Smooth muscle cell of the pulmonary artery (primary cell): ENCODE data around the gene DNM2. TPM values are rescaled to one million over a fixed set of nuclear protein-coding genes. Genes with fewer than 3 reads are reported as not detected.

Experiments
- total RNA-seq: library from RNA; depleted of rRNA; stranded (reverse); fragments of >200 nt; gene quantifications from 2 replicates; pipeline ENCODE4 v1.2.3, GENCODE V29; 2014

DNM2 gene
- 104 and 122 TPM in 2 replicates for total RNA-seq

GRCh38 chr19:10717356-10718204 is at the start of gene DNM2:
DNM2 (plus strand) TSS chr19:10718079; CDS start chr19:10718243, 164 bp downstream.

GRCh38 chr19:10835754-10836478 is 118.0 kb downstream of the DNM2 start, which contains the start of gene TMED1:
TMED1 (minus strand) TSS chr19:10836212; CDS start chr19:10836191, 21 bp downstream.

GRCh38 chr19:10848230-10848856 is 130.5 kb downstream of the DNM2 start, which contains the start of gene C19orf38:
C19orf38 (plus strand) TSS chr19:10848415; CDS start chr19:10848509, 94 bp downstream.

GRCh38 chr19:10870955-10871603 is 153.2 kb downstream of the DNM2 start, which contains the start of gene CARM1:
CARM1 (plus strand) TSS chr19:10871553; CDS start chr19:10871703, 150 bp downstream.

Other genes starting within 250 kb of the DNM2 start
- gene KEAP1, start 214.7 kb upstream of the DNM2 start, total RNA-seq = 79.0 and 82.3 TPM in 2 replicates
- 1.7 and 4.8 TPM in 2 replicates for gene S1PR5, start 200.6 kb upstream of the DNM2 start, total RNA-seq
- 9.9 and 14.3 TPM in 2 replicates for gene ATG4D, start 174.2 kb upstream of the DNM2 start, total RNA-seq
- 8.0 and 10.7 TPM in 2 replicates for gene KRI1, start 152.1 kb upstream of the DNM2 start, total RNA-seq
- 9.8 and 11.6 TPM in 2 replicates for gene CDKN2D, start 149.1 kb upstream of the DNM2 start, total RNA-seq
- 0.13 TPM in 1 of 2 replicates, not detected in the other for gene AP1M2, start 130.8 kb upstream of the DNM2 start, total RNA-seq
- gene SLC44A2, start 92.5 kb upstream of the DNM2 start, total RNA-seq = 97.8 and 132 TPM in 2 replicates
- 94.9 and 121 TPM in 2 replicates for gene ILF3, start 63.7 kb upstream of the DNM2 start, total RNA-seq
- gene QTRT1, start 16.6 kb upstream of the DNM2 start, total RNA-seq = 21.7 and 29.0 TPM in 2 replicates
- 42.0 and 48.8 TPM in 2 replicates for gene TMED1, start 118.1 kb downstream of the DNM2 start, total RNA-seq
- 0.65 and 0.86 TPM in 2 replicates for gene C19orf38, start 130.3 kb downstream of the DNM2 start, total RNA-seq
- gene CARM1, start 153.5 kb downstream of the DNM2 start, total RNA-seq = 34.7 and 45.9 TPM in 2 replicates
- gene YIPF2, start 210.6 kb downstream of the DNM2 start, total RNA-seq = 141 and 150 TPM in 2 replicates
- gene TIMM29, start 210.7 kb downstream of the DNM2 start, total RNA-seq = 25.5 and 31.5 TPM in 2 replicates
- 78.0 and 161 TPM in 2 replicates for gene SMARCA4, start 243.0 kb downstream of the DNM2 start, total RNA-seq